ENCODE results near the gene APBB2. TPM values are rescaled to one million over a fixed set of nuclear protein-coding genes. Genes with fewer than 3 reads are reported as not detected.

APBB2 gene
- total RNA-seq, 1 donor from 2014 or later: 82.9 TPM

- DNase-seq: no peak
Observed at GRCh38 chr4:41098093-41099048, 116.0 kb downstream of the APBB2 start.

DNA sequence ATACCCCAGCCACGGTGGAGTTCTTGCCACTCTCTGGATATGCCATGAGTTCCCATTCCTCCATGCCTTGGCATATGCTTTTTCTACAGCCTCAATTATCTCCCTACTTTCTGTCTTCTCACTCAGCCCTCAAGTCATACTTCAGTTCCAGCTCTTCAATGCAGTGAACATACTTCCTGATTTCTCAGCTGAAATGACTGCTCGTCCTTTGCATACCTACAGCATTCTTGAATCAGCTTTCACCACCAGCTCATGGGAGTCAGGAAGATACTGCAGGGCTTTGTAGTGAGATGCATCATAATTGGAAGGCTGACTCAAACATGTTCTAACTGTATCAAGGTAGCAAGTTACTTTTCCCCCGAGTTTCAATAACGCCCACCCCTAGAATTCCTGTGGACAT is 118.4 kb downstream of the APBB2 start:
- no peak for DNase-seq

DNA sequence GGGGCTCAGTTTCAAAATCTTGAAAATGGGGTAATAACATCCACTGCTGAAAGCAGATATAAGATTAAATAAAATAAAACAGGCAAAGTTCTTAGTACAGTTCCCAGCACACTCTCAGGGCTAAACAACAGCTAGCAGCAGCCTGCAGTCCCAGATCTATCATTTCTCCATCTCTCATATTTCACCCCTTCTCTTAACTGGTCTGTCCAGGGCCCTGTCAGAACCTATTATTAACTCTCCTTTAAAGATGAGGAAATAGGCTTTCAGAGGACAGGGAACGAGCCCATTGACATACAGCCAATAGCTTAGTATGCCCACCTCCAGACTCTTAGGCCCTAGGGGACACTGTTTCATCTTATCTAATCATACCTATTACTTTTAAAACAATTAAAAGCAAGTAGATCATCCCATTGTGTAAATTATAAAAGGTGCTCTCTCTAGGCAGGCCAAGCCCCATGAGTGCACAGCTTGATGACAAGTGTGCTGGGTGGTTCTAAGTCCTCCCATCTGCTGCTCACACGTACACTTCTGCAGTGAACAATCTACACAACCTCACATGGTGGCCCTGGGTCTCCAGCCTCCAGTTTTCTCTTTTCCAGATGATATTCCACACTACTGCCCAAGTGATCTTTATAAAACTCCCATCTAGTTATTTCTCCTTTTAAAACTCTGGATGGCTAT is 119.0 kb downstream of the APBB2 start:
- DNase-seq: no peak

DNA sequence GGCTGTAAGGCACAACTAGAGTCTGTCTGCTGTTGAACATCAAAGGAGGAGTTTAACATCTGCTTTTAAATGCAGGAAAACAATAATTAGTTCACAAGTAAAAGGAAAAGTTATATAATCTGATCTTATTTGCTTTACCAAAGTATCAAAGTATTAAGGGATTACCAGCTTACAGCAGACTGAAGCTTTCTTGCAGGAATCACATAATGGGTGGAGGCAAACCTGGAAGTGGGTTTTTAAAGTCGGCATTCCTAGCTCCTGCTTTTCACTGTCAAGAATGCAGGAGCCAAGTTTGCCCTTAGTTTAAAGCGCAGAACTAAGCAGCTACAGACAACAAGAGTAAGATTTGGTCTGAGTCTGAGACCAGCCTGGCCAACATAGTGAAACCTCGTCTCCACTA is 122.2 kb downstream of the APBB2 start:
- DNase-seq: no peak

DNA sequence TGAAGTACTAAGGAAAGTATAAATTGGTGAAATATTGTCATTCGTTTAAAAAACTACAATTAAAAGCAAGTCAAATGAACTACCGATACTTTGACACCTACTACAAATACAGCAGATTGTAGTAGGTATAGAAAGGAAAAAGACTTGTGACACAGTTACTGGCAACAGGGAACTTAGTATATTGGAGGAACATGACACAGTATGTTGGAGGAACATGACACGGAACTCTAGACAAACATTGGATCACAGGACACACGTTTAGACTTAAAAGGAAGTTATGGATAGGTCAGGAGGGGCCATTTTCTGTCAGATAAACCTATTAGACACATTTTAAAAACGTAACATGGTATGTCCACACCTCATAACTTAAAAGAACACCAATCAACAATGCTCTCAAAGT is 132.5 kb downstream of the APBB2 start:
- no peak for DNase-seq

DNA sequence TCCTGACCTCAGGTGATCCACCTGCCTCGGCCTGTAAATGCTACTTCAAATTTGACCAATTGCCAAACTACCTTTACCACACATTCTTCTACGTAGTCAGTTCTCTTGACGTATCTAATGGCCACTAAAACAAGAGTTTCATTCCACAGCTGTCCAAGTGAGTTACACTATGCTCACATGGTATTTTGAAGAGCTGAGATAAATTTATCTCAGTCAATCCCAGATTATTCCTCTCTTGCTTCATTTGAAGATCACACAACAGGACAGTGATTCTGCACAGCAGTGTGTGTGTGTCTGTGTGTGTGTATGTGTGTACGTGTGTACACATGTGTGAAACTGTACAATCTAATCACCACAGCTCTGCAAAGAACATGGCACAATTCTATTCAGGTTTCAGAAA is 133.4 kb downstream of the APBB2 start:
- DNase-seq: no peak

GRCh38 chr4:41079881-41080560 is 134.3 kb downstream of the APBB2 start:
- DNase-seq: no peak

- no peak for DNase-seq
Observed at GRCh38 chr4:41077628-41078027, 136.7 kb downstream of the APBB2 start.

DNA sequence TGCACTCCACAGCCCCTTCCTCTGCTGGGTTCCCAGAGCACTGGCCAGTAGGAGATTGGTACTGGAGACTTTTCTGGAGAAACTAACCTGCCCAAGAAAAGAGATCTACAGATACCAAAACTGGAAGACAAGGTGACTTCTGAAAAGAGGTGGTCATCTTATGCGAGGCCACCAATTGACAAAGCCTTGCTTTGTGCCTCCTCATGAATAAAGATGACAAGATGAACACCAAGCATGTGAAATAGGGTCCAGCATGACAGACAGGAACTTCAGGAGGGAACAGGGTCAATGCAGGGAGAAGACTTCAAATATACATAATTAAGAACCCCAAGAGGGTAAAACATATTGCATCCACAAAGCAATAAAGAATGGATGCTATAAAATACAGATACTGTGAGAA is 137.9 kb downstream of the APBB2 start:
- no peak for DNase-seq

DNA sequence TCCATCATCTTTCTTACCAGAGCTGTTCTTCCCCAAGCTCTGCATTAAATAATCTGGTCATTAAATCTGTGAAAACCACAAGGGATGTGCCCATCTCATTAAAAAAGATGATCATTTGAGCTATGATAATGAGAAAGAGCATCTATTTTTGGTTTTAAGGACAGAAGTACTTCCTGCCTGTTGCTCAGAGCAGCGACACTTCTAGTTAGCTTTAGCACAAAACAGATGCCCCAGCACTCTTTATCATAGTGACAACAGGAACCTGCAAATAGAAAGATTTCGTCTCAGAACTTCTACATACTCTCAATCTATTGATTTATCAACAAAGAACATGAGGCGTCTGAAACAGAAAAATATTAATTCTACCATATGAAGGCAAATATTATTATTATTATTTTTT is 140.1 kb downstream of the APBB2 start:
- DNase-seq: no peak

- DNase-seq: no peak
Observed at GRCh38 chr4:41072021-41072777, 142.1 kb downstream of the APBB2 start.

DNA sequence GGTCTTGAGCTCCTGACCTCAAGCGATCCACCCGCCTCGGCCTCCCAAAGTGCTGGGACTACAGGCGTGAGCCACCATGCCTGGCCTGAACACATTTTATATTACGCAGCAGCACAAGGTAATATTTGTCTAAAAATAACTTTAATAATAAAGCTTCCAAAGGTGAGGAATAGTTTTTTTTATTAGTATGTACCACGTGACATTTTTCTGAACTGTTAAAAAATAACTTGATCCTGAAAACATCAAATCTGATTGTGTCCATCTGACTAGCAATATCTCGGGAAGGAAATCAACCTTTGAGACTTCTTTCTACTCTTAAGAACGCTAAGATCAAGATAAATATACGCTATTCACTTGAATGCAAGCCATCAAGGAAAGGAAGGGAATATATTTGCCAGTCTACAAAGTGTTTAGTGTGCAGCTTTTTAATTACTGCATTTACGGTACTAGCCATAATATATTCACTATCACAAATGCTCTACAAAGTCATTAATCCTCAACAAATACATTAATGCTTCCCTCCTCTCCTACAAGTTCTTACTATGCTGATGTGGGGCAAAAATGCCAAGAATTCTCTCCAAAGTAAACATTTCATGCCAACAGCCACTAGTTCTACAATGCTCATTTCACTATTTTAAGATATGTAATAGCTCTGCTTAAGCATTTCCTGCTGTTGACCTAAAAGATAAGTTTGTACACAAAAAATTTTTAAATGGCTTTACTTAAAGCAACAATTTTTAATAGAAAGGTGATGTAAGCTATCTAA is 143.6 kb downstream of the APBB2 start:
- DNase-seq: no peak

DNA sequence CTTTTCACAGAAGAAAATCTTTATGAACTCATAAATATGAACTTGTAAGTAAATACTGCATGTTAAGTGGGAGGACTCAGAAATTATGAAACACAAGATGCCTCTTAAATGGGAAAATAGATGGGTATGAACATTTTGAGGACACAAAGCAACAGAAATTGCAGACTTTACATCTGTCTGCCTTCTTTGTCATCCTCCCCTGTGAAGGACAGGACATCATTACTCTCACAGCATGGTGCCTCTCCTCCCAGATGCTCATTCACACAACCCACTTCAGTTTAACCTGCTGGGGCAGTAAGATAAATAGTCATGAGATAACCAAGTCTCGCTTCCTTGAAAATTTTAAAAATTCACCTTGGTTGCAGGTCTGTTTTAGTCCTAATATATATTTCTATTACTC is 144.5 kb downstream of the APBB2 start:
- no peak for DNase-seq

DNA sequence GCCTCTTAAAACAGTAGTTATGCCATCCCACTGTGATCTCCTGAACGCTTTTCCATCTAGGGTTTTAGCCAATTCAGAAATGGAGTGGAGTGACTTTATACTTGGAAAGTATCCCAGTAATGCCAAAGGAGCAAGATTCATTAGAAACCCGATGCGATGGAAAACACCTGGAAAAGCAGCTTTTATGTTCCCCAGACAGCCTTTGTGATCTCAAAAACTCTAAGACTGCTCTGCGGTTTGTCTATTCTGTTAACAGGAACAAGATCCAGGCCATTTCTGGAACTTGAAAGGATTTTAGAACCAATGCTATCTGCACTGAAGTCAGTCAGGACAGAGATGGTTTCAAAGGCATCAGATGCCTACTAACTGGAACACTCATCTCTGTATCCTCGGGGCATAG is 145.1 kb downstream of the APBB2 start:
- no peak for DNase-seq

DNA sequence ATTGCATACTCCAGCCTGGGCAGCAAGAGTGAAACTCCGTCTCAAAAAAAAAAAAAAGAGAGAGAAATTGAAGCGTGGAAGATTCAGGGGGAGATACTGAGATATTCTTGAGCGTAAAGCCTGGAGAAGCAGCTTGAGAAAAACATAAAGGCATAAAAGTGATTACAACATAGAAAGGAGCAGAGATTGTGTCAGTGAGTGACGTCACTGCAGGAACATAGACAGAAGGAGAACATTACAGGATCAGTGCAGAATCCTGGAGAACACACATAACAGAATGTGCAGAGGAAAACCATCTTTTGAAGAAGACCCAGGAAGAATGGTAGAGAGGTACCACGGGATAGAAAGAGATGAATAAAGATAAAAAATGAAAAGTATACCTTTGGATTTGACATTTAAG is 147.0 kb downstream of the APBB2 start:
- no peak for DNase-seq

GRCh38 chr4:41066049-41066448 is 148.3 kb downstream of the APBB2 start:
- no peak for DNase-seq

GRCh38 chr4:41065434-41066006 is 148.8 kb downstream of the APBB2 start:
- no peak for DNase-seq

- no peak for DNase-seq
Observed at GRCh38 chr4:41064953-41065352, 149.4 kb downstream of the APBB2 start.

DNA sequence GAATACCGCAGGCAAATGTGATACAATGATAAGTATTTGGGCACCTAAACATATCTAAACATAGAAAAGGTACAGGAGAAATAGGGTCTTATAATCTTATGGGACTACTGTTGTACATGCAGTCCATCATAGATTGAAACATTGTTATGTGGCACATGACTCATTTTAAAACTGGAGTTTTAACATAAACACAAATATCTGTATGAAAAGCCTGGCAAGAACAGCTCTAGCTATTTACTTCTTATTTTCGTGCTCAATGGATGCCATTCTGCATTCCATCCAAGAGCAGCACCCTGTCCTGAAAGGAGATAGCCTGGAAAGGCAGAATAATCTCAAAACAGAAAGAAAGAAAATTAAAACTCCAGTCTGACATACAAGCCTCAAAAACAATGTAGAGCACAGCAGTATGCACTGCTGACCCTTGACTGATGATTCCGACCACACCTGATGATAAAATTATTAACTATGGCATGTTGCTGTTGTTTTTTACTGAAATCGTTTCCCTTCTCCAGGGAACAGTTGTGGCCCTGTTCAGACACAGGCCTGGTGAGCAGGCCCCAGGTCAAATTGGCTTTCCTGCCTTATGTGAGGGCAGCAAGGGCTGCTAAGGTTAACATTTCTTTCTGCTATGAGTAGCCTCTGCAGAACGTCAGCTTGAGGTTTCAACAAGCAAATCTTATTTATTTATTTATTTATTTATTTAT is 152.7 kb downstream of the APBB2 start:
- DNase-seq: no peak
